Measurements from ENCODE around the gene ARFRP1.

ARFRP1 gene

DNA sequence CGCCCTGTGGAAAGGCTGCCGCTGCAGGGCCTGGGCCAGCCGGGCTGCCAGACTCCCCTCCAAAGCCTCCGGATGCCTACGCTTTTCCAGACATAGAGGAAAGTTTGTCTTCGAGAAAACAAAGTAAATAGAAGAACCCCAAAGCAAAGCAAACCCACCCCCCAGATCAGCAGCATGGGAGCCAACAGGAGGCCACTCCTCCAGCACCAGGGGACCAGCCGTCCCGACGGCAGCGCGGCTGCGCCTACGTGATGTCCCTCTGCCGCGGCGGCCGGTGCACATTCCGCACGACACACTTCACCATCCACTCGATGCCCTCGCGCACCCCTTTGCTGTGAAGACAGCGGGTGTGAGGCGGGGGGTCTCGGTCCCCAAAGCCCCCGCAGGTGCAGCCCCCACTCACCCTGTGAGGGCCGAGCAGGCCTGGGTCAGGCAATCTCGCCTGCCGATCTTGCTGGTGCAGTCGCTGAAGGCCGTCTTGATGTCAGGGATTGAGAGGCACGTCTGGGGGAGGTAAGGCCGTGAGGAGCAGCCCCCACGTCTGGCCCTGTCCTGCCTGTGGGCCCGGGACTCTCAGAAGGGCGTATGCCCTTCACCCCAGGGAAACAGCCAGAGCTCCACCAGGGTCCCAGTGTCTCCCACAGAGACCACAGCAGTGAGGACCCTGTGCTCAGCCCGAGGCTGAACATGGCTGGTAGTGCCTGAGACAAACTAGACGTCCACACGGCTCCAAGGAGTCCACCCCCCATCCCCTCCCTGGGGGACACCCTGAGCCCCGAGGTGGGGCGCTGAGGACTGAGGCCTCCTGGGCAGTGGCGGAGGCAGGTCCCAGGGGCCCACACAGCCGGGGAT, 7.4 kb downstream of the ARFRP1 start:
- CTCF ChIA-PET = no interaction called here
- TF ChIP-seq, protein P1, sequence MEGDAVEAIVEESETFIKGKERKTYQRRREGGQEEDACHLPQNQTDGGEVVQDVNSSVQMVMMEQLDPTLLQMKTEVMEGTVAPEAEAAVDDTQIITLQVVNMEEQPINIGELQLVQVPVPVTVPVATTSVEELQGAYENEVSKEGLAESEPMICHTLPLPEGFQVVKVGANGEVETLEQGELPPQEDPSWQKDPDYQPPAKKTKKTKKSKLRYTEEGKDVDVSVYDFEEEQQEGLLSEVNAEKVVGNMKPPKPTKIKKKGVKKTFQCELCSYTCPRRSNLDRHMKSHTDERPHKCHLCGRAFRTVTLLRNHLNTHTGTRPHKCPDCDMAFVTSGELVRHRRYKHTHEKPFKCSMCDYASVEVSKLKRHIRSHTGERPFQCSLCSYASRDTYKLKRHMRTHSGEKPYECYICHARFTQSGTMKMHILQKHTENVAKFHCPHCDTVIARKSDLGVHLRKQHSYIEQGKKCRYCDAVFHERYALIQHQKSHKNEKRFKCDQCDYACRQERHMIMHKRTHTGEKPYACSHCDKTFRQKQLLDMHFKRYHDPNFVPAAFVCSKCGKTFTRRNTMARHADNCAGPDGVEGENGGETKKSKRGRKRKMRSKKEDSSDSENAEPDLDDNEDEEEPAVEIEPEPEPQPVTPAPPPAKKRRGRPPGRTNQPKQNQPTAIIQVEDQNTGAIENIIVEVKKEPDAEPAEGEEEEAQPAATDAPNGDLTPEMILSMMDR (IDR thresholded peaks at IDR 0.05; ENCODE audit: insufficient read depth, low read length, missing control alignments) = no peak
- no peak for DNase-seq (ENCODE audit: low read depth, low spot score)
- H3K4me3 ChIP-seq (ENCODE audit: low read depth, low read length) = no peak overlapping the region
- POLR2A ChIA-PET = interaction anchor here (1.3 kb wide), 1 partner anchor 18 kb away, joined by 4 read pairs; no protein-coding TSS in a partner anchor

GRCh38 chr20:63699466-63700198, 8.1 kb downstream of the ARFRP1 start:
- ChIA-PET POLR2A (interaction anchor here (0.9 to 1.7 kb wide), 5 partner anchors 8 to 41 kb away, joined by 3 to 10 read pairs (median 4); partner anchors contain the start of genes ARFRP1 and ZGPAT), CTCF (interaction anchor here (1.6 to 2.2 kb wide), 2 partner anchors 7 to 76 kb away, joined by 6 read pairs; no protein-coding TSS in a partner anchor)
- no peak for DNase-seq (ENCODE audit: low read depth, low spot score)
- no peak overlapping the region for H3K4me3 ChIP-seq (ENCODE audit: low read depth, low read length)
- TF ChIP-seq, protein P1 (IDR thresholded peaks at IDR 0.05; ENCODE audit: insufficient read depth, low read length, missing control alignments) = no peak

GRCh38 chr20:63698739-63699465, 8.9 kb downstream of the ARFRP1 start:
- TF ChIP-seq, protein P1 (IDR thresholded peaks at IDR 0.05; ENCODE audit: insufficient read depth, low read length, missing control alignments) = no peak
- H3K4me3 ChIP-seq (ENCODE audit: low read depth, low read length) = no peak overlapping the region; the same call in 1 of the 2 replicates
- POLR2A ChIA-PET = interaction anchor here (0.9 to 1.7 kb wide), 6 partner anchors 9 to 42 kb away, joined by 3 to 10 read pairs (median 4); partner anchors contain the start of genes ARFRP1 and ZGPAT
- DNase-seq (ENCODE audit: low read depth, low spot score) = peak; percentile 67
- CTCF ChIA-PET = interaction anchor here (0.7 to 2.2 kb wide), 5 partner anchors 8 to 197 kb away, joined by 3 to 6 read pairs (median 3); partner anchors contain the start of genes ARFRP1 and ZGPAT

DNA sequence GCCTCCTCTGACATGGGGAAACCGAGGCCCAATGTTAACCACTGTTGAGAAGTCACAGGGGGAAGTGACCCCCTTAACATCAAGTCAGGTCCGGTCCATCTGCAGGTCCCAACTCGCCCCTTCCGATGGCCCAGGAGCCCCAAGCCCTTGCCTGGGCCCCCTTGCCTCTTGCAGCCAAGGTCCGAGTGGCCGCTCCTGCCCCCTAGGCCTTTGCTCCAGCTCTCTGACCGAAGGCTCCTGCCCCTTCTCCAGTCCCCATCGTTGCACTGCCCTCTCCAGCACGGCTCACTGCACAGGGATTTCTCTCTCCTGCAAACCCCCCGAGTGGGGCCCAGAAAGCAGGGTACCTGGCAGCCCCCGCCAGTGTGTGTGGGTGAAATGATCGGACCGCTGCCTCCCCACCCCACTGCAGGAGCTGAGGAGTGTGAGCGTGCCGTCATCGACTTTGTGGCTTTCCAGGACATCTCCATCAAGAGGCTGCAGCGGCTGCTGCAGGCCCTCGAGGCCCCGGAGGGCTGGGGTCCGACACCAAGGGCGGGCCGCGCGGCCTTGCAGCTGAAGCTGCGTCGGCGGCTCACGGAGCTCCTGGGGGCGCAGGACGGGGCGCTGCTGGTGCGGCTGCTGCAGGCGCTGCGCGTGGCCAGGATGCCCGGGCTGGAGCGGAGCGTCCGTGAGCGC, 9.8 kb downstream of the ARFRP1 start:
- TF ChIP-seq, protein P1 (IDR thresholded peaks at IDR 0.05; ENCODE audit: insufficient read depth, low read length, missing control alignments) = no peak
- CTCF ChIA-PET = interaction anchor here (0.8 to 2.2 kb wide), 4 partner anchors 9 to 198 kb away, joined by 3 to 6 read pairs (median 4); no protein-coding TSS in a partner anchor
- H3K4me3 ChIP-seq (ENCODE audit: low read depth, low read length) = no peak overlapping the region
- no peak for DNase-seq (ENCODE audit: low read depth, low spot score)
- POLR2A ChIA-PET = interaction anchor here (1.0 to 1.7 kb wide), 3 partner anchors 9 to 16 kb away, joined by 3 to 10 read pairs (median 3); partner anchors contain the start of genes ARFRP1 and ZGPAT

GRCh38 chr20:63697357-63697867, 10.4 kb downstream of the ARFRP1 start:
- TF ChIP-seq, protein P1 (IDR thresholded peaks at IDR 0.05; ENCODE audit: insufficient read depth, low read length, missing control alignments) = no peak
- ChIA-PET CTCF (interaction anchor here (2.2 kb wide), 1 partner anchor 78 kb away, joined by 6 read pairs; no protein-coding TSS in a partner anchor), POLR2A (interaction anchor here (1.0 kb wide), 1 partner anchor 15 kb away, joined by 3 read pairs; no protein-coding TSS in a partner anchor)
- no peak overlapping the region for H3K4me3 ChIP-seq (ENCODE audit: low read depth, low read length)
- DNase-seq (ENCODE audit: low read depth, low spot score) = no peak

Data from AG04449 (cell line).